ENCODE measurements around the gene LHX1.

LHX1 gene

DNA sequence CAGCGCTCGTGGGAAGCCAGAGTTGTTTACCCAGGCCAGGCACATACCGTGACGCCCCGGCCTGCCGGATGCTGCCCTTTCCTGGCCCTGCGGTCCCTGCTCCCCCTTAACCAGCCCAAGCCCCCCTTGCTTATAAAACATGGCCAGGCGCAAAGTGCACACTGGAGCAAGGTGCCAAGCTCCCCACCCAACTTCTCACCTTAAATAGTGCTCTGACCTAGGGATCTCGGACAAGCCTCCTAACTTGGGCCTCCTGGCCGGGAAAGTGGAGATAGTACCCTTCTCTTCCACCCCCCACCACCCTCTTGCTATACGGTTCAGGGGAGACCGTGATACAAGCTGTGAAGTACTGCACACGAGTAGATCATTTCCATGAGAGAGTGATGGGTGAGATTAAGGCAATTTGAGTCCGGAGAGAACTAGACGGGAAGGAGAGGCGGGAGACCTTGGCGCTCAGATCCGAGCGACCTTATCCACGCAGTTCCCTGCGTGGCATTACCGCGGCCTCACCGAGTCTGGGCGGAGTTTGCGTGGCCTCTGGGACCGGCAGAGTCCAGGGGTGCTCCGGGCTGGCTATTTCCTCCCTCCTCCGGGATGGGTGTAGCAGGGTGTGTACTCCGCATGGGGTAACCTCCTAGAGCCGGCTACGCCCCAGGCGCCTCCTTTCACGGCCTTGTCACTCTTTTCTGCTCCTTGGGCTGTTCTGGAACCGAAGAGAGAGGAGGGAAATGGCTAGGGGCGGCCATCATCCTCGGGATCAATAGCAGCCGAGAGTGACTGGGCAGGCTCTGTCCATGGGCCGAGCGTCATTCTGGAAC, 4.4 kb upstream of the LHX1 start:
- H3K27me3 ChIP-seq (ENCODE audit: control insufficient read depth, low read length), result peaks cover 90% of the 10 kb centered on the region
- no peaks in the 10 kb centered on the region for H3K36me3 ChIP-seq (ENCODE audit: control insufficient read depth, low read length)
- H3K79me2 ChIP-seq (ENCODE audit: control insufficient read depth, low read length), result no peaks in the 10 kb centered on the region
- no peak overlapping the region for H3K4me3 ChIP-seq (ENCODE audit: low read length)
- no peaks in the 10 kb centered on the region for H3F3A ChIP-seq (ENCODE audit: control insufficient read depth, insufficient read depth)
- no peaks in the 10 kb centered on the region for H3K9me2 ChIP-seq (replicated peaks; ENCODE audit: control insufficient read depth, low read length)
- no peak overlapping the region for H3K27ac ChIP-seq (ENCODE audit: low read depth, low read length)
- no peaks in the 10 kb centered on the region for H3K9me3 ChIP-seq (ENCODE audit: control insufficient read depth, insufficient read depth, low read length)
- TF ChIP-seq, protein P1, sequence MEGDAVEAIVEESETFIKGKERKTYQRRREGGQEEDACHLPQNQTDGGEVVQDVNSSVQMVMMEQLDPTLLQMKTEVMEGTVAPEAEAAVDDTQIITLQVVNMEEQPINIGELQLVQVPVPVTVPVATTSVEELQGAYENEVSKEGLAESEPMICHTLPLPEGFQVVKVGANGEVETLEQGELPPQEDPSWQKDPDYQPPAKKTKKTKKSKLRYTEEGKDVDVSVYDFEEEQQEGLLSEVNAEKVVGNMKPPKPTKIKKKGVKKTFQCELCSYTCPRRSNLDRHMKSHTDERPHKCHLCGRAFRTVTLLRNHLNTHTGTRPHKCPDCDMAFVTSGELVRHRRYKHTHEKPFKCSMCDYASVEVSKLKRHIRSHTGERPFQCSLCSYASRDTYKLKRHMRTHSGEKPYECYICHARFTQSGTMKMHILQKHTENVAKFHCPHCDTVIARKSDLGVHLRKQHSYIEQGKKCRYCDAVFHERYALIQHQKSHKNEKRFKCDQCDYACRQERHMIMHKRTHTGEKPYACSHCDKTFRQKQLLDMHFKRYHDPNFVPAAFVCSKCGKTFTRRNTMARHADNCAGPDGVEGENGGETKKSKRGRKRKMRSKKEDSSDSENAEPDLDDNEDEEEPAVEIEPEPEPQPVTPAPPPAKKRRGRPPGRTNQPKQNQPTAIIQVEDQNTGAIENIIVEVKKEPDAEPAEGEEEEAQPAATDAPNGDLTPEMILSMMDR (IDR thresholded peaks at IDR 0.05; ENCODE audit: low read depth, low read length, poor library complexity, severe bottlenecking), result no peak
- peak; percentile 84 for TF ChIP-seq EZH2phosphoT487 (IDR thresholded peaks at IDR 0.05; ENCODE audit: borderline replicate concordance, low read length)
- H4K20me1 ChIP-seq (ENCODE audit: control insufficient read depth, insufficient read depth, low read depth, low read length), result 0 out of 2 replicates have a peak, but pooled peaks cover 8% of the 10 kb centered on the region
- H3K4me2 ChIP-seq (ENCODE audit: low read length), result no peak overlapping the region
- H3K4me1 ChIP-seq (ENCODE audit: control insufficient read depth, low read length), result peaks cover 42% of the 10 kb centered on the region

DNA sequence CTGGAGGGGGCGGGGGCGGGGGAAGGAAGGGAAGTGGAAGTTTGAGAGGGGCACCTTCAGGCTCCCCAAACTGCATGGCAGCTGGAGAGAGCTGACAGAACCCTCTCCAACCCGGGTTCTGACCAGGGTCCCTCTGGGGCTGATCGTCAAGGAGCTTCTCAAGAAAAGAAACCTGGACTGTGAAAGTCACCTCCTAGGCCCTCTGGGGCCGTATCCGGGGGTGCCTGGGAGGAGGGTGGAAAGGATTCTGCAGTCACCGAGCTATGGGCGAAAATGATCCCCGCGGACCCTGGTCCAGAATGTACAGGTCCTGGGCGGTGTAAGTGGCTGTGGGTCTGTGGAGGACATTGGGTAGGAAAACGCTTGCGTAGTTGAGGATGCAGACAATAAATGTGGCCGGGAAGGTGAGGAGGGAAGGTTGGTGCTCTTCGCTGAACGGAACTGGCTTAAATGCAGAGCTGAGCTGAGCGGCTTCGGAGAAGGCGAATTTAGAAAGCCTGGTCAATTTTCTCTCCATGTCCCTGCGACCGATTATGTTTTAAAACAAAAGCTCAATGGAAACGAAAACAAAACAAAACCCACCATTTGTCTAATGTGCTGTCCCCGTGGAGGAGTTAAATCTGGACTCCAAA, 3.6 kb upstream of the LHX1 start:
- Histone ChIP-seq H3K9me3 (ENCODE audit: control insufficient read depth, insufficient read depth, low read length) (no peaks in the 10 kb centered on the region), H3K4me2 (ENCODE audit: low read length) (no peak overlapping the region), H3K4me3 (ENCODE audit: low read length) (no peak overlapping the region), H3F3A (ENCODE audit: control insufficient read depth, insufficient read depth) (no peaks in the 10 kb centered on the region), H3K79me2 (ENCODE audit: control insufficient read depth, low read length) (no peaks in the 10 kb centered on the region), H3K36me3 (ENCODE audit: control insufficient read depth, low read length) (no peaks in the 10 kb centered on the region), H3K27me3 (ENCODE audit: control insufficient read depth, low read length) (peaks cover 97% of the 10 kb centered on the region), H3K9me2 (replicated peaks; ENCODE audit: control insufficient read depth, low read length) (no peaks in the 10 kb centered on the region), H3K27ac (ENCODE audit: low read depth, low read length) (no peak overlapping the region), H4K20me1 (ENCODE audit: control insufficient read depth, insufficient read depth, low read depth, low read length) (0 out of 2 replicates have a peak, but pooled peaks cover 8% of the 10 kb centered on the region), H3K4me1 (ENCODE audit: control insufficient read depth, low read length) (peaks cover 42% of the 10 kb centered on the region)
- TF ChIP-seq EZH2phosphoT487 (IDR thresholded peaks at IDR 0.05; ENCODE audit: borderline replicate concordance, low read length), result no peak
- TF ChIP-seq, protein P1 (IDR thresholded peaks at IDR 0.05; ENCODE audit: low read depth, low read length, poor library complexity, severe bottlenecking), result no peak

DNA sequence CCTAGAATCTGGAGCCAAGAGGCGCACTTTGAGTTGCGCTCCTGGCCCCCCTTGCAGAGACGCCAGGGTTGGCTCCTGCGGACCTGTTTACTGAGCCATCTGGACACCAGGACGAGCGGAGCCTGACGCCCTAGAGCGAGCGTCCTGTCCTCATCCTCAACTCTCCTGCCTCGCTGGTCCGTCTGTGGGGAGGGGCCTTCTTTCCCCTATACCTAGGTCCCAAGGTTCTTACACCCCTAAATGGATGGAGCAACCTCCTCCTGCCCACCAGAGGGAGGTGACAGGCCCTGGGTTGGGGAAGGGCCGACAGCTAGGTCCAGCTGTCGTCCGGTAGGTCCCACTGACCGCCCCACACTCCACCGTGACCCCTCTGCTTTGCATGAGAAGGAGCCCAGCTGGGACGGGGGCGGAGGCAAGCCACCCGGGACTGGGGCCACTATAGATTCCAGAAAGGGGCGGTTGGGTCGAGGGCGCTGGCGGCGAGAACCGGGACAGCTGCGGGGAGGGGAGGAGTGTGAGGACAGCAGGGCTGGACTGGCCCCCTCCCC, 3.1 kb upstream of the LHX1 start:
- Histone ChIP-seq H3K4me2 (ENCODE audit: low read length) (no peak overlapping the region), H3K4me1 (ENCODE audit: control insufficient read depth, low read length) (peaks cover 39% of the 10 kb centered on the region), H3K27me3 (ENCODE audit: control insufficient read depth, low read length) (peaks cover 98% of the 10 kb centered on the region), H3K9me3 (ENCODE audit: control insufficient read depth, insufficient read depth, low read length) (no peaks in the 10 kb centered on the region), H3F3A (ENCODE audit: control insufficient read depth, insufficient read depth) (no peaks in the 10 kb centered on the region), H3K36me3 (ENCODE audit: control insufficient read depth, low read length) (no peaks in the 10 kb centered on the region), H3K27ac (ENCODE audit: low read depth, low read length) (no peak overlapping the region), H4K20me1 (ENCODE audit: control insufficient read depth, insufficient read depth, low read depth, low read length) (0 out of 2 replicates have a peak, but pooled peaks cover 8% of the 10 kb centered on the region), H3K4me3 (ENCODE audit: low read length) (no peak overlapping the region), H3K9me2 (replicated peaks; ENCODE audit: control insufficient read depth, low read length) (no peaks in the 10 kb centered on the region), H3K79me2 (ENCODE audit: control insufficient read depth, low read length) (no peaks in the 10 kb centered on the region)
- no peak for TF ChIP-seq EZH2phosphoT487 (IDR thresholded peaks at IDR 0.05; ENCODE audit: borderline replicate concordance, low read length)
- TF ChIP-seq, protein P1 (IDR thresholded peaks at IDR 0.05; ENCODE audit: low read depth, low read length, poor library complexity, severe bottlenecking), result no peak
